GM12878 (cell line): ENCODE data around the gene OR1I1. TPM values are rescaled to one million over a fixed set of nuclear protein-coding genes. Genes with fewer than 3 reads are reported as not detected.

ENCODE experiments used
- ATAC-seq: fragments of 200-7000 bp; cut with Tn5 transposase; 3 replicates; pipeline ENCODE4 v1.9.1; 2020; ENCODE audit warnings: mild to moderate bottlenecking, moderate library complexity
- BruUV-seq: library from RNA; stranded (reverse); fragments of 400-500 nt; replicated peaks from 2 replicates; lab custom pipeline; 2021; lab: Mats Ljungman, UMichigan
- CTCF ChIA-PET: fragments of 300-600 bp; sonication (Branson Sonifier 250); formaldehyde crosslinking; extraction: SDS; loops from one replicate; lab custom pipeline; 2021; ENCODE audit warnings: inconsistent platforms; lab: Yijun Ruan, JAX
- POLR2A ChIA-PET: fragments of 350-600 bp; formaldehyde crosslinking; extraction: SDS; loops from one replicate; lab custom pipeline; 2021; ENCODE audit warnings: inconsistent platforms; lab: Charles Lee
- RAD21 ChIA-PET: fragments of 300-600 bp; sonication (Branson Sonifier 250); formaldehyde crosslinking; loops from one replicate; lab custom pipeline; 2023; ENCODE audit warnings: antibody characterized with exemption; ENCODE audit not compliant: unreplicated experiment; lab: Charles Lee
- SMC1A ChIA-PET: fragments of 300-600 bp; sonication (Branson Sonifier 250); formaldehyde crosslinking; loops from one replicate; lab custom pipeline; 2023; ENCODE audit not compliant: unreplicated experiment, uncharacterized antibody; lab: Charles Lee
- DNase-seq: peaks from one replicate; pipeline ENCODE4 v3.0.0-alpha.2; 2011; ENCODE audit warnings: low read depth, low spot score
- FAIRE-seq: peaks from 3 replicates; lab custom pipeline; 2011; peaks lifted over from hg19 to GRCh38; lab: Jason Lieb, UNC
- H2AFZ ChIP-seq: 2 replicates; pipeline ENCODE4 v1.6.0; 2011; ENCODE audit warnings: low read depth, low read length, control low read depth; ENCODE audit not compliant: control insufficient read depth
- H3K27ac ChIP-seq: 2 replicates; pipeline ENCODE4 v1.5.1; 2011; ENCODE audit warnings: control low read depth; ENCODE audit not compliant: control insufficient read depth, insufficient read depth
- H3K27me3 ChIP-seq, 2 experiments: replicated peaks in 1 of 2; 2 replicates each; pipeline versions ENCODE4 v1.6.0 to v1.6.1; 2011; ENCODE audit warnings: low read length in 1 of 2; ENCODE audit not compliant: control insufficient read depth in 2 of 2, insufficient read depth in 2 of 2
- H3K36me3 ChIP-seq, 2 experiments: 2 replicates each; pipeline ENCODE4 v1.5.1; 2011; ENCODE audit warnings: low read length in 1 of 2; ENCODE audit not compliant: control insufficient read depth in 2 of 2, insufficient read depth in 2 of 2
- H3K4me1 ChIP-seq: 2 replicates; pipeline ENCODE4 v1.6.1; 2011; ENCODE audit warnings: mild to moderate bottlenecking, low read length, moderate library complexity, mixed read lengths; ENCODE audit not compliant: control insufficient read depth, insufficient read depth
- H3K4me2 ChIP-seq: 2 replicates; pipeline ENCODE4 v1.6.0; 2011; ENCODE audit warnings: control low read depth; ENCODE audit not compliant: control insufficient read depth, insufficient read depth
- H3K4me3 ChIP-seq: fragments of 200-600 bp; sonication (generic); 2 replicates; pipeline ENCODE4 v1.5.1; 2016
- H3K79me2 ChIP-seq: 2 replicates; pipeline ENCODE4 v1.6.0; 2011; ENCODE audit warnings: low read length; ENCODE audit not compliant: control insufficient read depth, insufficient read depth
- H3K9ac ChIP-seq: 2 replicates; pipeline ENCODE4 v1.8.0; 2011; ENCODE audit warnings: low read length, control low read depth, mixed read lengths; ENCODE audit not compliant: control insufficient read depth, insufficient read depth
- H3K9me3 ChIP-seq: replicated peaks from 3 replicates; pipeline ENCODE4 v1.5.1; 2011; ENCODE audit warnings: mild to moderate bottlenecking, low read length; ENCODE audit not compliant: control insufficient read depth, insufficient read depth
- H4K20me1 ChIP-seq: 2 replicates; pipeline ENCODE4 v1.6.0; 2011; ENCODE audit not compliant: control insufficient read depth, insufficient read depth
- BACH1 ChIP-seq: fragments of 450-650 bp; IDR thresholded peaks from 2 replicates; pipeline ENCODE4 v1.6.1; 2017; ENCODE audit warnings: mild to moderate bottlenecking, borderline replicate concordance
- BMI1 ChIP-seq: fragments of 450-650 bp; IDR thresholded peaks from 2 replicates; pipeline ENCODE4 v1.6.1; 2016; ENCODE audit warnings: mild to moderate bottlenecking, moderate library complexity, borderline replicate concordance
- CBFB ChIP-seq: IDR thresholded peaks from 2 replicates; pipeline ENCODE4 v1.6.1; 2016; ENCODE audit warnings: antibody characterized with exemption, low read depth
- CEBPZ ChIP-seq: fragments of 150-350 bp; IDR thresholded peaks from 2 replicates; pipeline ENCODE4 v1.6.1; 2016; ENCODE audit warnings: low read depth, low read length
- ETV6 ChIP-seq, 2 experiments: fragments of 450-650 bp in 1 of 2; IDR thresholded peaks in 1 of 2; conservative IDR thresholded peaks in 1 of 2; 2 replicates each; pipeline ENCODE4 v1.6.1; 2014; ENCODE audit warnings: antibody characterized with exemption in 1 of 2, borderline replicate concordance in 1 of 2, low read depth in 1 of 2, mild to moderate bottlenecking in 1 of 2, moderate library complexity in 1 of 2
- JUND ChIP-seq: IDR thresholded peaks from 2 replicates; pipeline ENCODE4 v1.6.1; 2012; ENCODE audit warnings: low read depth, mild to moderate bottlenecking, low read length, improper control_type of control experiment, moderate library complexity
- MEF2A ChIP-seq: IDR thresholded peaks from 2 replicates; pipeline ENCODE4 v1.6.1; 2011; ENCODE audit warnings: low read depth, mild to moderate bottlenecking, low read length, moderate library complexity; ENCODE audit not compliant: insufficient read depth
- NFYA ChIP-seq: IDR thresholded peaks from 2 replicates; pipeline ENCODE4 v1.6.1; 2011; ENCODE audit warnings: low read depth, mild to moderate bottlenecking, low read length, improper control_type of control experiment, borderline replicate concordance
- NR2C1 ChIP-seq: fragments of 450-650 bp; IDR thresholded peaks from 2 replicates; pipeline ENCODE4 v1.6.1; 2017; ENCODE audit warnings: antibody characterized with exemption, mild to moderate bottlenecking, moderate library complexity
- NRF1 ChIP-seq: conservative IDR thresholded peaks from 2 replicates; pipeline ENCODE4 v1.6.1; 2011; ENCODE audit warnings: mild to moderate bottlenecking, low read depth, low read length, improper control_type of control experiment
- POLR2A ChIP-seq: IDR thresholded peaks from 2 replicates; pipeline ENCODE4 v1.6.1; 2011; ENCODE audit warnings: low read depth, mild to moderate bottlenecking, low read length
- SIX5 ChIP-seq: IDR thresholded peaks from 2 replicates; pipeline ENCODE4 v1.6.1; 2011; ENCODE audit warnings: mild to moderate bottlenecking, low read depth, low read length, moderate library complexity; ENCODE audit not compliant: severe bottlenecking
- SREBF1 ChIP-seq: IDR thresholded peaks from 2 replicates; pipeline ENCODE4 v1.6.1; 2012; ENCODE audit warnings: mild to moderate bottlenecking, low read length
- STAT3 ChIP-seq: IDR thresholded peaks from 2 replicates; pipeline ENCODE4 v1.6.1; 2011; ENCODE audit warnings: low read depth, low read length, improper control_type of control experiment
- WRNIP1 ChIP-seq: IDR thresholded peaks from 2 replicates; pipeline ENCODE4 v1.6.1; 2011; ENCODE audit warnings: low read depth, low read length, improper control_type of control experiment, borderline replicate concordance
- YBX1 ChIP-seq: fragments of 450-650 bp; IDR thresholded peaks from 2 replicates; pipeline ENCODE4 v1.6.1; 2016; ENCODE audit warnings: antibody characterized with exemption
- WGBS: methylation state at CpG from one replicate; pipeline ENCODE4 v1.1.6; 2016; ENCODE audit warnings: low lambda C conversion rate; ENCODE audit not compliant: insufficient replicate concordance, insufficient coverage; ENCODE audit errors: missing lambda C conversion rate; 5-methylcytosine and 5-hydroxymethylcytosine counted together
- in situ Hi-C: fragments of 300-500 bp; cut with MboI; formaldehyde crosslinking; loops from 9 replicates; pipeline ENCODE4 v1.14.3; 2018; ENCODE audit warnings: mixed read lengths
- intact Hi-C: fragments of 100-400 bp; cut with micrococcal nuclease; formaldehyde crosslinking; loops from one replicate; pipeline ENCODE4 v1.14.2; 2022; ENCODE audit not compliant: unreplicated experiment
- polyA plus RNA-seq, 11 experiments: library from polyadenylated mRNA; depleted of rRNA in 4 of 11; unstranded in 6 of 11; stranded (reverse) in 5 of 11; fragments of >200 nt; fragmentation: Nextera tagmentation in 4 of 11; fragmentation: Illumina TruSeq in 1 of 11; extraction: Ambion mirVana in 4 of 11; extraction: Trizol in 1 of 11; gene quantifications; 1 replicate in 1 of 11; 2 replicates in 10 of 11; pipeline versions ENCODE4 v1.2.1 to v1.2.3, GENCODE V29; 2011 to 2016; ENCODE audit warnings: inconsistent platforms in 2 of 11, missing spikeins in 2 of 11, low read depth in 1 of 11
- total RNA-seq, 4 experiments: library from RNA; depleted of rRNA in 3 of 4; stranded (reverse); fragments of >200 nt in 3 of 4; fragmentation: Illumina TruSeq in 1 of 4; extraction: Trizol in 1 of 4; gene quantifications; 2 replicates each; pipeline versions ENCODE4 v1.2.1 to v1.2.3, GENCODE V29; 2013 to 2021

The OR1I1 gene
- total and polyA plus RNA-seq, 10 of the 15 experiments (the other 5 are each of a cell fraction or from before 2014, with no cell fraction given): not detected

- Histone ChIP-seq H3K36me3 (no peaks in the 10 kb centered on the region), H2AFZ (no peak overlapping the region), H3K9me3 (no peaks in the 10 kb centered on the region; the same call in 2 of the 3 replicates), H4K20me1 (no peaks in the 10 kb centered on the region), H3K27ac (no peak overlapping the region)
- FAIRE-seq: no peak
- no TSS peak for BruUV-seq
- RAD21 ChIA-PET: no interaction called here
- intact Hi-C loops: no loop called here
- TF ChIP-seq ETV6 (conservative IDR thresholded peaks at IDR 0.05 in 1 of 2, IDR thresholded peaks at IDR 0.05 in 1 of 2; ENCODE audit: borderline replicate concordance in 1 of 2, low read depth in 1 of 2): no peak
- TF ChIP-seq NFYA: no peak
- TF ChIP-seq NR2C1: no peak
- TF ChIP-seq, all 136 proteins: peak for 0
- DNase-seq (no peak), ATAC-seq (no peak)
- CTCF ChIA-PET: interaction anchor here (0.6 kb wide), 1 partner anchor 207 kb away, joined by 3 read pairs; no protein-coding TSS in a partner anchor
- Histone ChIP-seq H3K4me2 (no peak overlapping the region), H3K79me2 (no peaks in the 10 kb centered on the region), H3K9ac (no peak overlapping the region), H3K4me1 (no peaks in the 10 kb centered on the region), H3K27me3 (no peaks in the 10 kb centered on the region), H3K4me3 (no peak overlapping the region)
- WGBS: 20% methylated on average over 10 of the region's 10 CpGs
- in situ Hi-C loops: no loop called here
- POLR2A ChIA-PET: no interaction called here
- SMC1A ChIA-PET: no interaction called here
Observed at GRCh38 chr19:15098460-15098859, 16.4 kb downstream of the OR1I1 start.

GRCh38 chr19:15099017-15099582 is 17.1 kb downstream of the OR1I1 start:
- ChIA-PET POLR2A (no interaction called here), SMC1A (no interaction called here), CTCF (interaction anchor here (0.6 to 3.6 kb wide), 3 partner anchors 14 to 207 kb away, joined by 3 to 52 read pairs (median 3); no protein-coding TSS in a partner anchor), RAD21 (no interaction called here)
- ATAC-seq (no peak), DNase-seq (no peak), FAIRE-seq (no peak)
- whole genome bisulfite sequencing: 36% methylated on average over 3 of the region's 3 CpGs
- H4K20me1 ChIP-seq: no peaks in the 10 kb centered on the region
- no peak overlapping the region for H2AFZ ChIP-seq
- in situ Hi-C loops (no loop called here), intact Hi-C loops (no loop called here)
- no peaks in the 10 kb centered on the region for H3K79me2 ChIP-seq
- H3K4me3 ChIP-seq: no peak overlapping the region
- H3K27ac ChIP-seq: no peak overlapping the region
- no peaks in the 10 kb centered on the region for H3K27me3 ChIP-seq
- no peak overlapping the region for H3K4me2 ChIP-seq
- no peaks in the 10 kb centered on the region for H3K36me3 ChIP-seq
- H3K9me3 ChIP-seq: no peaks in the 10 kb centered on the region; the same call in 2 of the 3 replicates
- H3K9ac ChIP-seq: no peak overlapping the region
- BruUV-seq: no TSS peak
- H3K4me1 ChIP-seq: no peaks in the 10 kb centered on the region
- no peak for TF ChIP-seq BACH1
- no peak for TF ChIP-seq YBX1
- no peak for TF ChIP-seq SREBF1
- TF ChIP-seq CBFB: no peak
- no peak for TF ChIP-seq SIX5
- TF ChIP-seq POLR2A: no peak
- TF ChIP-seq NRF1: no peak
- no peak for TF ChIP-seq NFYA
- TF ChIP-seq MEF2A: no peak
- no peak for TF ChIP-seq STAT3
- no peak for TF ChIP-seq WRNIP1
- no peak for TF ChIP-seq JUND
- no peak for TF ChIP-seq BMI1
- no peak for TF ChIP-seq CEBPZ
